ENCODE results near the gene TTC39A.

Gene TTC39A

GRCh38 chr1:51345300-51345687, 14.9 kb upstream of the TTC39A start:
- TF ChIP-seq ZFX (IDR thresholded peaks at IDR 0.05; ENCODE audit: borderline replicate concordance) = no peak
- TF ChIP-seq CTCF (IDR thresholded peaks at IDR 0.05) = no peak
- no peak overlapping the region for H3K27ac ChIP-seq

GRCh38 chr1:51344602-51345299, 14.4 kb upstream of the TTC39A start:
- no peak overlapping the region for H3K27ac ChIP-seq
- TF ChIP-seq ZFX (IDR thresholded peaks at IDR 0.05; ENCODE audit: borderline replicate concordance) (no peak), CTCF (IDR thresholded peaks at IDR 0.05) (peak; percentile 78)

DNA sequence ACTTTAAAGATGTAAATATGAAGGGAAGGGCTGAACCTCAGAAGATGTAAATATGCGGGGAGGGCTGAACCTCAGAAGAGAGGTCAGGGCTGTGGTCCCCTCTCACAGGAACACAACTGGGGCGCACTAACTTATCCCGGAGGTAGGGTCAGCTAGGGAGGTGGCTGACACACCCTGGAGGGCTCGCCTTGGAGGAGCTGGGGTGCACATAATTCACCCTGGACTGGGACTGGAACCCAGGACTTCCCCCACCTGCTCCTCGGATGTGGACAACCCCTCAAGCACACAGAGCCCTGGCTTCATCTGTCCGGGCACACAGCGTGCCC, 13.9 kb upstream of the TTC39A start:
- TF ChIP-seq ZFX (IDR thresholded peaks at IDR 0.05; ENCODE audit: borderline replicate concordance) (no peak), CTCF (IDR thresholded peaks at IDR 0.05) (no peak)
- no peak overlapping the region for H3K27ac ChIP-seq

DNA sequence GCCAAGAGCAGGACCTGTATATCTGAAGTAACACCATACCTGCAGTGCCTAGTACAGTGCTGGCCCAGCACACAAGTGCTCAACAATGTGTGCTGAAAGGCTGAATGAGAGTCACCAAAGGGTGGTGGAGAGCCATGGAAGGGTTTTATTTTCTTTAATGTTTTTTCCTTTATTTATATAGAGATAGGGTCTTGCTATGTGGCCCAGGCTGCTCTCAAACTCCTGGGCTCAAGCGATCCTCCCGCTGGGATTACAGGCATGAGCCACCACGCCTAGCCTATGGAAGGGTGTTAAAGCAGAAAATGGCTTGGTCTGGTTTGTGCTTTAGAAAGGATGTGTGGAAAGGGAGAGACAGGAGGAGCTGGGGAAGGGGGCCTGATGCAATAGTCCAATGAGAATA, 13.3 kb upstream of the TTC39A start:
- TF ChIP-seq ZFX (IDR thresholded peaks at IDR 0.05; ENCODE audit: borderline replicate concordance) (no peak), CTCF (IDR thresholded peaks at IDR 0.05) (no peak)
- no peak overlapping the region for H3K27ac ChIP-seq

DNA sequence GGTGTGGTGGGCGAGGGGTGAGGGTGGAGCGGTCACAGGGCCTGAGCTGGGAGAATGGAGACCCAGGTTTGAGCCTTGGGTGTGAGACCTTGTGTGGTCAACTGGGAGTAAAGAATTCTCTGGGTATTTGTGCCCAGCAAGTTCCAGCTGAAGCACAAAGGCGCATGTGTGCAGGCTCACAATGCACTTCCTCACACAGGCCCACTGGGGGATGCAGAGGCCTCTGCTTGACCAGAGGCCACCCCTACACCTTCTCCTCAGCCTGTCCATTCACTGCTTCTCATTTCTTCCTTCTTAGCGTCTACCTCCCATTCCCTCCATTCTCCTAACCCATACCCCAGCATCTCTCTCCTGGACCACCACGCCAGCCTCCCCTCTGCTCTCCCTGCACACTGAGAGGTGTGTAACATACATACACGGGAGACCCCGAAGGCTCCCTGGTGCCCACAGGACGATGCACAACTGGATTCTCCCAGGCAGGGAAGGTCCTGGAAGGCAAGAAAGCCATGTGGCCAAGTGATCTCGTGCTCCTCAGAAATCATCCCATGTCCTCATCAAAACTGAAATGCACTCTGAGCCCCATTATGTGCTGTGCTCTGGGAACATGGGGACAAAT, 12.3 kb upstream of the TTC39A start:
- no peak overlapping the region for H3K27ac ChIP-seq
- no peak for TF ChIP-seq ZFX (IDR thresholded peaks at IDR 0.05; ENCODE audit: borderline replicate concordance)

GRCh38 chr1:51341876-51342496, 11.6 kb upstream of the TTC39A start:
- H3K27ac ChIP-seq = no peak overlapping the region
- TF ChIP-seq CTCF (IDR thresholded peaks at IDR 0.05) (no peak), ZFX (IDR thresholded peaks at IDR 0.05; ENCODE audit: borderline replicate concordance) (no peak)

DNA sequence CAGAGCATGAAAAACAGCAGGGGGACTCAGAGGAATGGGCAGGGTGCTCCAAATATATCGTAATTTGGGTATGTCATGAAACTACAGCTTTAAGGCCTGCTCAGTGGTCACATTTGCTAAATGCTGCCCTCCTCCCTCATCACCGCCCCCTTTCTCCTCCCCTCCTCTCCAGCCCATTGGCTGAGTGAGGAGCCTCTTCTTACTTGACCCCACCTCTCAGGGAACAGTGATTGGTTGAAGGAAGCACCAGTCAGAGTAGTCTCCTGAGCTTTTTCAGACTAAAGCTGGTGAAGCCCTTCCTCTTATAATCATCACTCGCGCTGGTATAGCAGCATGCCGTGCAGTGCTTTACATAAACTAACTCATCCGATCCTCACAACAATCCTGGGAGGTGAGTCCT, 10.0 kb upstream of the TTC39A start:
- H3K27ac ChIP-seq = no peak overlapping the region
- no peak for TF ChIP-seq CTCF (IDR thresholded peaks at IDR 0.05)
- no peak for TF ChIP-seq ZFX (IDR thresholded peaks at IDR 0.05; ENCODE audit: borderline replicate concordance)
